NCI-H774 (cell line): ENCODE data around the gene LTB4R2.
"Not testable (repeated sequence)": the region's sequence is repeated elsewhere in the genome, so short reads cannot be mapped to it uniquely, and the experiment has no call there.

Experiments used
- DNase-seq: peaks from one replicate; lab custom pipeline; 2025; lab: John Stamatoyannopoulos, UW

The LTB4R2 gene

GRCh38 chr14:24321212-24321975 lies 11.5 kb downstream of the LTB4R2 start:
- DNase-seq: no peak

GRCh38 chr14:24322672-24323071 lies 12.7 kb downstream of the LTB4R2 start:
- no peak for DNase-seq

DNA sequence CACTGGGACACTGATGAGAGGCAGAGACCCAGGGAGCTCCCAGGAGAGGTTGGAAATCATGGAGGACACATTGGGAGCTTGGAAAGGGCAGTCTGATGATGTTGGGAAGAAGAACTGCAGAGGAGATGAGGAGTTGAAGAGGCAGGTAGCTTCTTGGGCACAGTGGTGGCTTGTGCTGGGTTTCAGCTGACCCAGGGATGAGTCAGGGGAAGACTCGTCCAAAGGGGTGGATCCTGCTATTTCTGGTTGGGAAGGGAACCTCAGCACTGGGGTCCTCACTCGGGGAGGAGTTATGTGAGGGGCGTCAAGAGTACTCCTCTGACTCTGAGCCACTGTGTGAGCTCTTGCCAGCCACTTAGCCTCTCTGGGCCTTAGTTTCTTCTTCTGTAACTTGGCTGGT lies 13.4 kb downstream of the LTB4R2 start:
- no peak for DNase-seq

- no peak for DNase-seq
These were observed 14.1 kb downstream of the LTB4R2 start for GRCh38 chr14:24324024-24324423.

- no peak for DNase-seq
These were observed 15.1 kb downstream of the LTB4R2 start for GRCh38 chr14:24325041-24325530.

DNA sequence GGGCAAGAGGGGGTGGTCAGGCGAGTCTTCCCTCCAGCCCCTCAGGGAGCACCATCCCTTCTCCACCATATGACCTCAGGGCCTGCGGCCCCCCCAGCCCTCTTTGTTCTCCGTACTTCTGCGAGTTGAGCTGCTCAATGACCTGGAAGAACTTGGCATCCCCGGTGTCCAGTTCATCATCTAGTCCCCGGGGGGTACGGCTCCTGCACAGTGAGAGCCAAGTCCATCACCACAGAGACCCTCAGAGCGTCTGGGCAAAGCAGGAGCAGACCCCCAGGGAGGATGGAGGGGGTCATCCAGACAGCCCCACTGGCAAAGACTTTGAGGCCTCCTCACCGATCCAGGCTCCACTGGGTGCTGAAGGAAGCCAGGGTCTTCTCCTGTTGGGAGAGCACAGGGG lies 16.0 kb downstream of the LTB4R2 start:
- no peak for DNase-seq

- DNase-seq: no peak
These were observed 17.4 kb downstream of the LTB4R2 start for GRCh38 chr14:24327303-24327702.

GRCh38 chr14:24327914-24328313 lies 18.0 kb downstream of the LTB4R2 start:
- DNase-seq: not testable (repeated sequence)

DNA sequence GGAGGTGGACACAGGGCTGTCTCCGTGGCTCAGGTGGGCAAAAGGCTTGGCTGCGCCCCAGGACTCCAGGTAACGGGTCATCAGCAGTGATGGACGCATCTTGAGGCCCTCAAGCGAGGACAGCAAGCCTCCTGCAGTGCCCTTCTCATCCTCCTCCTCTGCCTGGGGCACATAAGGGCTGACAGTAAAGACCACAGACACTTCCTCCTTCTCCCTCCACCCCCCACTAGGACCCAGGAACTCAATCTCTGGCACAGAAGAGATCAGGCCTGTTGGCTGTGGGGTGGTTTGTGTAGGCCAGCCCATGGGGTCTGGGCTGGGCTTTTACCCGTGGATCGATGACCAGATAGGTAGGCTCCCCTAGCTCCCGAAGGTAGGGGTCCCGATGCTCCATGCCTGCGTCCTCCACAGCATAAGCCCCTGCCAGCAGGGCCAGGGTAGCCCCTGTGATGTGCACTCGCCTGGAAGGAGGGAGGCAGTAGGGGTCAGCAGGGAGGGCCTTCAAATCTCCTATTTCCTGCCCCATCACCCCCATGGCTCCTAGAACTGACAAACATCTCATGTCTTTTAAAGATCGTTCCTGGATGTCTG lies 19.2 kb downstream of the LTB4R2 start:
- no peak for DNase-seq

DNA sequence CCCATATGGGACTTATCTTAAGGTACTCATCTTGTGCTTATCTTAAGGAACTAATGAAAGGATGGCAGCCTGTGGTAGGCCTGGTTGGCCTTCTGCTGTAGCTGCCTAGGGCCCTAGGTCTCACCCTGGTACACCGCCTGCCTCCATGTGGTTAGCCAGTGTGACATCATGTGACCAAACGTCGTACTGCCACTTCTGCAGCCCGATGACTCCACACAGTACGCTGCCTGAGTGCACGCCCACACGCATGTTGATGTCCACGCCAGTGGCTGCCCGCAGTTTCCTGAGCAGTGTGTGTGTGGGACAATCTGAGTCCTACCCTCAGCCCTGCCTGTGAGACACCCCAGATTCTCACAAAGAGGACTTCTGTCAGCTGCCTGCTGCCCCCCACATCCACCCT lies 19.8 kb downstream of the LTB4R2 start:
- DNase-seq: no peak

DNA sequence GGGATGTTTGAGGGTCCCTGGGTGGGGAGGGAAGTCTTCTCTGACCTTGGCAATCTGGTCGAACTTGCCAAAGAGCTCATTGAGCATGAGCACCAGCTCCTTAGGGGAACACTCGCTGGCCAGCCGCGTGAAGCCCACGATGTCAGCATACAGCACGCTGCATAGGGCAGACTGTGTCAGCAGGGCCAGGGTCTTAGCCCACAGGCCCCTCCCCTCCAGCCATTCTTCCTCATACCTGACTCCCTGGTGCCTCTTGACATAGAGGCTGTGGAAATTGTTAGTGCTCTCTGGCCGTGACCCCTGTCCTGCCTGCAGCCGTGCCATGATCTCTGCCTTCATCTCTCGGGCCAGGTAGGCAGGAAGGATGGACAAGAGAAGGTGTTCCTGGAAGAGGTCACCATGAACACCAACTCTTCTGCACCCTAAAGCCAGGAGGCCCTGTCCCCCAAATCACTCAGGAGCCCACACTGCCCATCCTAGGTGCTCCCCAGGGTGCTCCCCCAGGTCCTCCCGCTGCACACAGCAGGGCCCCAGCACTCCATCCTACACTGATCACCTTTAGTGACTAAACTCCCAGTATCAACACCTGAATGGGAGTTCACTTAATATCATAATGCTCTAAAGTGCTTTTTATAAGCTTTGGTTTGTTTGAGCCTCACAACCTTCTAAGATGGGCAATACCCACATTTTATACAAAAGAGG lies 21.2 kb downstream of the LTB4R2 start:
- no peak for DNase-seq

DNA sequence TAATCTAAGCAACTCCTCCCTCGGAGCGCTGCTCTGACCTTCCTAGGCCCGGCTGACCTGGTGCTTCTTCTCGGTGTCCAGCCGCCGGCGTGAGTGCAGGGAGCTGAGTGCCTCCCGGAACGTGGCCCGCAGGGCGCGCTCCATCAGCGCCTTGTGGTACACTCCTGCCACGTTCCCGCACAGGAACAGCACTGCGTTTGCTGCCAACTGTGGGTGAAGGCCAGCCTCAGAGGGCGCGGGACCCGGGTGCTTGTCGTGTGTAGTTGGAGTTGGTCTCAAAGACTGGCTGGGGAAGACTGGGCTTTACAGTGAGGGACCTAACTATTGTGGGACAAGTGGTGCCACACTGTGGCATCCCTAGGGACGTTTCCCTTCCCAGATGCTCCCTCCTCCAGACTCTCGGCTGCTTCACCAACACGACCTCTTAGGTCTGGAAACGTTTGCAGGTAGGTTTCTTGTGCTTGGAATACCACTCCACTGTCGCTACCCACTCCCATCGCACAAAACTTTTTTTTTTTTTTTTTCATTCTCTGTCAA lies 21.9 kb downstream of the LTB4R2 start:
- no peak for DNase-seq

DNA sequence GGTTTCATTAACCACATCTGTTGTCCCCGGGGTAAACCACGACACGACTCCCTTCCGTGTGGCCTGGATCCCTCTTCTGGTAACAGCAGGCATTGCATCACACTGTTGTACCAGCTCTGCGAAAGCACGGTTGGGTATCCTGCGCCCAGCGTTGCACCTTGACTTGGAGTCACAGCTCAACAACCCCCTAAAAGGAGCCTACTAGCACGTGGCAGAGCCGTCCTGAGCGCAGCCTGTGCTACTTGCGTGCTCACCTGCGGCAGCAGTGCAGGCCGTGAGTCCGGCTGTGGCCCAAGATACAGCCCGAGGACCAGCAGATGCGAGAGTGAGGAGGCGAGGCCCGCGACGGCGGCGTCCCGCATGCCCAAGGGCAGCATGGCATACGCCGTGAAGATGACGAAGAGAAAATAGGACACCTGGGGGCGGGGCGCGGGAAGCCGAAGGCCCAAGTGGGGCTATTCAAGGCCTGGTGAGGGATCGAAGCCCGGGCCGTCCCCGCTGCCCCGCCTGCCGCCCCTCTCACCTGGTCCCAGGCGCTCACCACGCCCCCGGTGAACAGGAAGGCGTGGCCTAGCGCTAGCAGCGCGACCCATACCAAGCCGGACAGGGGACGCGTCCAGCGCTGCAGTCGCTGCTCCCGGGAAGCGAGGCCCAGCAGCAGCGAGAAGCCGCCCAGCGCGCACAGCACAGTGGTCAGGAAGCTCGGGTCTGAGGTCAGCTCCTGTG lies 22.5 kb downstream of the LTB4R2 start:
- DNase-seq: peak; percentile 69

GRCh38 chr14:24334431-24335291 lies 24.7 kb downstream of the LTB4R2 start, which contains the start of gene ADCY4:
Gene ADCY4 (minus strand): TSS chr14:24335071. CDS start chr14:24334652, 419 bp downstream.
- no peak for DNase-seq

DNA sequence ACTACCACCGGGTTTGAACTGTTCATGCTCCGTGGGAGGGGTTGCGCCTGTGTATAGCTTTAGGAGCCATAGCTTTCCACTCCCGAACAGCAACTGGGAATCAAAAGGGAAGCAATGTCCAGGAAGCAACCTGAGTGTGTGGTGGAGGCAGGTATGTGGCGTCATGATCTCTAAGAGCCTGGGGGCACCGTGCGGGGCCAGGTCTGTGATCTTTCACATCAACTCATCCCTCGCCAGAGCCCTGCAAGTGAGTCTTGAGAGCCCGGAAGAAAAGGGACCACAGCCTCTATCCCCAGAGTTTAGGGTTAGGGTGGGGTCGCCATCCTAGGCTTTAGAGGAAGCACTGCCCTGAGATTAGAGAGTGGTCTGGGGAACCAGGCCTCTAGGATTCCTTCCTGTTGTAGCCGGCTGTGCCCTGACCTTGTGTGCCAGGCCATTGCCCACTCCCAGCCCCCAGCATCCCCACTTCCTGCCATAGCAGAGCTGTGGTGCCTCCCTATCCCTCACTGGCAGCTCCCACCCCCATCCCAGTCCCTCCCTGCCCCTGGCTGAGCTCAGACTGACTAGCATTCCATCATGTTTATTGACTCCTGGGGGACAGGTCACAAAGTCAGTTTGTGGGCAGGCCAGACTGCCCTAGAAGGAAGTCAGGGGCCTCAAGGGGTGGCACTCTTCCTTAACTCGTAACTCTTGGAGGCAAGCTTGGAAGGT lies 25.7 kb downstream of the LTB4R2 start:
- no peak for DNase-seq

DNA sequence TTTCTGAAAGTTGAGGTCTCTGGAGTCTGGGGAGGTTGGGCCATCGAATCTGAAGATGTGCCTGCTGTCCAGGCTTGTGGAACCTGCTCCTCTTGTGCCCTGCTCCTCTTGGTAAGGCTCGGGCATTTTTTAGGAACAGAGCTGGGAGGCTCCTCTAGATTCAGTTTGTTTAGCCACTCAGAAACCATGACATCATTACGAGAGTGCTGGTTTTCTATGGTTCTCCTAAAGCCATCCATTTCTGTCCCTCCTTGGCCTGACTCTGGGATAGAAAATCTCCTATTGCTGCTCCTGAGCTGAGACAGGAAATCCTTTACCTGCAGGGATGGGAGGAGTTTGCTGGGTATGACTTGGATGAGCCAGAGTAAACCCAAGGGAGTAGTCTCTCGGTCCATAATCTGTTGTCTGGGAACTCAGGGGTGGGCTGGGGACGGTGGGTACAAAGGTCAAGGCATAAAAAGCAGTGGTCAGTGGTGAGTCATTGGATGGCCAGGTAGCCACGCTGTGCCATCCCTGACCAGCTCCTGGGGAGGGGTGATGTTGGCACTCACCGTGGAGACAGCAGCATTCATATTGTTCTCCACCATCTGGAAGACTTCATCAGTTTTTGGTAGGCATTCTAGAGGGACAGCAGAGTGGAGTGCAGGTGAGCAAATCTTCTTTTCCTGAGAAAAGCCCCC lies 27.3 kb downstream of the LTB4R2 start:
- DNase-seq: no peak

DNA sequence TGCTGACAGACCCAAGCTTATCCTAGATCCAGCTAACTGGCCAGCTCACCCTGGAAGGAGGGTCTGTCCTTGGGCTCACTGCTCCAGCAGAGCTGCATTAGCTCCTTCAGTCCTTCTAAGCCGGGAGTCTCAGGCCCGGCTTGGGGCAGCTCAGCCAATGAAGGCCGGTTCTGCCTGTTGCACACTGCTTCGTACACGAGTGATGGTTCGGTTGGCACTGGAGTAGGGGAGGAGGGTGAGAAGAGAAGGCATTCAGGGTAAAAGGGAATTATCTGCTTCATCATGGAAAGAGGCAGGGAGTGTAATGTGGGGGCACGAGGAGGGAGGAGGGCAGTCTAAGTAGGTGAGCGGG lies 27.9 kb downstream of the LTB4R2 start:
- no peak for DNase-seq

DNA sequence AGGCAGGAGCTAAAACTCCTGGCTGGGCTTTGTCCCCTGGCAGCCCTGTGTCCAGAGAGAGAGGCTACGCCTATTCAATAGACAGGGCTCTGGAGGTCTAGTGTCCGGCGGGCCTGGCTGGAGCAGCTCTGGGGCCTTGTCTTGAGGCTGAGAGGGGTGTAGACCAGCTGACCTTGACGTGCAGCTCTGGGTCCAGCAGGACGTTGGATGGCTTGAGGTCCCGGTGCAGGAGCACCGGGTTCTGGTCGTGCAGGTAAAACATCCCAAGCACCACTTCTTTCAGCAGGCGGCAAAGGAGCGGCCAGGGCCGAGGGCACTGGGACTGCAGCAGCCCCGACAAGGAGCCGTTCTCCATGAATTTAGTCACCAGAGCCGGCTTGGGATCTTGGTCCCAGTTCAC lies 28.9 kb downstream of the LTB4R2 start:
- no peak for DNase-seq

GRCh38 chr14:24339284-24340151 lies 29.6 kb downstream of the LTB4R2 start, which contains the start of gene RIPK3:
Gene RIPK3 (minus strand): TSS chr14:24339991. CDS start chr14:24339826, 165 bp downstream.
- peak; percentile 41 for DNase-seq
